RWPE1 (cell line): ENCODE data around the gene MEI1.

ENCODE experiments used
- CTCF ChIA-PET: fragments of 350-600 bp; sonication (Branson Sonifier 250); formaldehyde crosslinking; extraction: SDS; loops from one replicate; lab custom pipeline; 2021; lab: Yijun Ruan, JAX
- POLR2A ChIA-PET: fragments of 400-600 bp; formaldehyde crosslinking; extraction: SDS; loops from one replicate; lab custom pipeline; 2020; ENCODE audit warnings: antibody characterized with exemption; ENCODE audit not compliant: low non-redundant PET; lab: Yijun Ruan, JAX
- DNase-seq: peaks from one replicate; pipeline ENCODE4 v3.0.0; 2012; ENCODE audit warnings: low spot score
- H3K27ac ChIP-seq: fragments of 450-650 bp; 2 replicates; pipeline ENCODE4 v1.5.1; 2017
- CTCF ChIP-seq: fragments of 450-650 bp; conservative IDR thresholded peaks from 2 replicates; pipeline ENCODE4 v1.5.1; 2017; ENCODE audit warnings: low read depth, mild to moderate bottlenecking

Gene MEI1

GRCh38 chr22:41776381-41776780 lies 77.1 kb downstream of the MEI1 start:
- DNase-seq = no peak
- no peak for TF ChIP-seq CTCF
- POLR2A ChIA-PET = interaction anchor here (0.6 kb wide), 1 partner anchor 127 kb away, joined by 3 read pairs; no protein-coding TSS in a partner anchor
- CTCF ChIA-PET = interaction anchor here (0.7 kb wide), 1 partner anchor 79 kb away, joined by 3 read pairs; no protein-coding TSS in a partner anchor
- H3K27ac ChIP-seq = no peak overlapping the region

- no peak for TF ChIP-seq CTCF
- no peak overlapping the region for H3K27ac ChIP-seq
- POLR2A ChIA-PET = no interaction called here
- CTCF ChIA-PET = interaction anchor here (1.2 kb wide), 1 partner anchor 31 kb away, joined by 4 read pairs; no protein-coding TSS in a partner anchor
- no peak for DNase-seq
These were observed 78.6 kb downstream of the MEI1 start for GRCh38 chr22:41777749-41778425.

- no peak for DNase-seq
- no peak for TF ChIP-seq CTCF
- CTCF ChIA-PET = interaction anchor here (1.0 to 1.2 kb wide), 2 partner anchors 21 to 83 kb away, joined by 3 read pairs; no protein-coding TSS in a partner anchor
- H3K27ac ChIP-seq = no peak overlapping the region
- POLR2A ChIA-PET = no interaction called here
These were observed 80.7 kb downstream of the MEI1 start for GRCh38 chr22:41779929-41780505.

GRCh38 chr22:41780746-41781505 lies 81.6 kb downstream of the MEI1 start:
- ChIA-PET CTCF (interaction anchor here (1.0 kb wide), 1 partner anchor 20 kb away, joined by 3 read pairs; no protein-coding TSS in a partner anchor), POLR2A (no interaction called here)
- no peak overlapping the region for H3K27ac ChIP-seq
- no peak for TF ChIP-seq CTCF
- DNase-seq = no peak

GRCh38 chr22:41781507-41781906 lies 82.2 kb downstream of the MEI1 start:
- no peak for DNase-seq
- ChIA-PET CTCF (no interaction called here), POLR2A (no interaction called here)
- TF ChIP-seq CTCF = no peak
- H3K27ac ChIP-seq = no peak overlapping the region

- no peak for DNase-seq
- TF ChIP-seq CTCF = no peak
- no peak overlapping the region for H3K27ac ChIP-seq
- CTCF ChIA-PET = no interaction called here
- POLR2A ChIA-PET = no interaction called here
These were observed 83.0 kb downstream of the MEI1 start for GRCh38 chr22:41782316-41782715.
